Left lung (tissue), 10 donors: Measurements from ENCODE around the gene CKB. TPM values are rescaled to one million over a fixed set of nuclear protein-coding genes. Genes with fewer than 3 reads are reported as not detected.

Experiments
- ATAC-seq: fragments of 200-7000 bp; cut with Tn5 transposase; one replicate; pipeline ENCODE4 v1.9.1; 2020; ENCODE audit warnings: moderate library complexity
- DNase-seq, 4 donors: peaks; one replicate each; pipeline ENCODE4 v3.0.0-alpha.2; 2013 to 2020
- H3K27ac ChIP-seq, 2 donors: fragments of 200-600 bp; sonication (generic) in 1 of 2; one replicate each; pipeline versions ENCODE4 v1.5.0 to v1.8.0; 2020 to 2021
- H3K27me3 ChIP-seq, 2 donors: fragments of 200-600 bp; sonication (generic) in 1 of 2; one replicate each; pipeline versions ENCODE4 v1.5.0 to v1.8.0; 2020 to 2021
- H3K36me3 ChIP-seq, 2 donors: fragments of 200-600 bp; sonication (generic) in 1 of 2; one replicate each; pipeline versions ENCODE4 v1.5.0 to v1.8.0; 2020 to 2021
- H3K4me1 ChIP-seq, 2 donors: fragments of 200-600 bp; one replicate each; pipeline ENCODE4 v1.8.0; 2021
- H3K4me3 ChIP-seq, 2 donors: fragments of 200-600 bp; sonication (generic) in 1 of 2; one replicate each; pipeline versions ENCODE4 v1.5.0 to v1.8.0; 2020 to 2021; ENCODE audit warnings: mild to moderate bottlenecking in 1 of 2
- H3K9me3 ChIP-seq, 2 donors: fragments of 200-600 bp; sonication (generic) in 1 of 2; one replicate each; pipeline versions ENCODE4 v1.5.0 to v1.8.0; 2020 to 2021
- intact Hi-C, 2 donors: fragments of 100-400 bp; cut with DNase I; formaldehyde crosslinking; loops; one replicate each; pipeline versions ENCODE4 v1.11.2 to v1.14.2; 2022
- polyA plus RNA-seq, 6 donors: library from polyadenylated mRNA; unstranded; fragments of 120-200 nt; gene quantifications; one replicate each; pipeline ENCODE4 v1.2.1, GENCODE V29; 2013; ENCODE audit not compliant: insufficient read length in 6 of 6
- total RNA-seq, 2 donors: library from RNA; stranded (reverse); fragmentation: NEBNext Ultra II Directional; extraction: Animal tissue kit (Norgen Biotek cat#: 25700); gene quantifications; one replicate each; pipeline ENCODE4 v1.2.1, GENCODE V29; 2021
- TF ChIP-seq, protein P1 (sequence below), 2 donors: fragments of 200-600 bp; sonication (generic) in 1 of 2; IDR thresholded peaks; one replicate each; pipeline versions ENCODE4 v1.5.0 to v1.8.0; 2021; ENCODE audit warnings: antibody characterized with exemption in 2 of 2
- donor health status: DM: no; HTN: yes; CAD: no.
- donor health status: DM: no; HTN: no; CAD: no.

Gene CKB
- total and polyA plus RNA-seq, 8 donors = 129 to 312 (median 210) TPM

DNA sequence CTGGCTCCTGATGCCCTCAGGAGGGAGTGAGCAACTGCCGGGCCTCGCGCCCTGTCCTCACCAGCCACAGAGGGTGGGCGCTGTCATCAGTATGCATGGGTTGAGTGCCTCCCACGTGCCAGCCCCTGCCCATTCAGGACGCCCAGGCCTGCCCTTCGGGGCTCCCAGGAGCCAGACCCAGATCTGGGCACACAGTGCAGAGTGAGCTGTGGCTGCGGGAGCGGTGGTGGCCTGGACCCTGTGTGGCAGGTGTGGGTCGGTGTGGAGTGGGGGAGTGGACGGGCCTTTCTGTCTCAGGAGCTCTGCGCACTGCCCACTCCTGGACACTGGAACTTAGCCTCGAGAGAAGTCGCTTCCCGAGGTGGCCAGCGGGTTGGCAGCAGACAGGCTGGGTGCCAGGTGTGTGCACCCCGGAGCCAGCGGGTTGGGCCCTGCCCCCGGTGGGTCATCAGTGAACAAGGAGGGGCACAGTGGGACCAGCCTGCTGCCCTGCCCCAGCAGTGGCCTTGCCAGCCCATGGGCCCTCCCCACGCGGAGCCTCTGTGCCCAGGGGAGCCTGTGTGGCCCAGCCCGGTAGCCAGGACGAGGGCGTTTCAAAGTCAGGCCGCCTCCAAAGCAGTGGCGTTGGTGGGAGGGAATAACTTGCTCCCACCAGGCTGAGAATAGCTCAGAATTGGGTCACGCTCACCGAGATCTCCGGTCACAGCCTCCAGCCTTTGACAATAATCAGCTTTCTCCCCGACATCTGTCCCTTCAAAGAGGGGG lies 15.8 kb upstream of the CKB start:
- Histone ChIP-seq H3K4me1 (peaks cover 18 to 40% of the 10 kb centered on the region in 2 donors), H3K27ac (no peak overlapping the region), H3K4me3 (no peak overlapping the region), H3K36me3 (peaks cover 0 to 30% of the 10 kb centered on the region in 2 donors), H3K27me3 (peaks cover 0 to 46% of the 10 kb centered on the region in 2 donors), H3K9me3 (no peaks in the 10 kb centered on the region)
- TF ChIP-seq, protein P1, sequence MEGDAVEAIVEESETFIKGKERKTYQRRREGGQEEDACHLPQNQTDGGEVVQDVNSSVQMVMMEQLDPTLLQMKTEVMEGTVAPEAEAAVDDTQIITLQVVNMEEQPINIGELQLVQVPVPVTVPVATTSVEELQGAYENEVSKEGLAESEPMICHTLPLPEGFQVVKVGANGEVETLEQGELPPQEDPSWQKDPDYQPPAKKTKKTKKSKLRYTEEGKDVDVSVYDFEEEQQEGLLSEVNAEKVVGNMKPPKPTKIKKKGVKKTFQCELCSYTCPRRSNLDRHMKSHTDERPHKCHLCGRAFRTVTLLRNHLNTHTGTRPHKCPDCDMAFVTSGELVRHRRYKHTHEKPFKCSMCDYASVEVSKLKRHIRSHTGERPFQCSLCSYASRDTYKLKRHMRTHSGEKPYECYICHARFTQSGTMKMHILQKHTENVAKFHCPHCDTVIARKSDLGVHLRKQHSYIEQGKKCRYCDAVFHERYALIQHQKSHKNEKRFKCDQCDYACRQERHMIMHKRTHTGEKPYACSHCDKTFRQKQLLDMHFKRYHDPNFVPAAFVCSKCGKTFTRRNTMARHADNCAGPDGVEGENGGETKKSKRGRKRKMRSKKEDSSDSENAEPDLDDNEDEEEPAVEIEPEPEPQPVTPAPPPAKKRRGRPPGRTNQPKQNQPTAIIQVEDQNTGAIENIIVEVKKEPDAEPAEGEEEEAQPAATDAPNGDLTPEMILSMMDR (IDR thresholded peaks at IDR 0.05) = no peak
- intact Hi-C loops = no loop called here
- ATAC-seq = no peak
- peak in 1 of 4 donors; percentile 78 for DNase-seq

DNA sequence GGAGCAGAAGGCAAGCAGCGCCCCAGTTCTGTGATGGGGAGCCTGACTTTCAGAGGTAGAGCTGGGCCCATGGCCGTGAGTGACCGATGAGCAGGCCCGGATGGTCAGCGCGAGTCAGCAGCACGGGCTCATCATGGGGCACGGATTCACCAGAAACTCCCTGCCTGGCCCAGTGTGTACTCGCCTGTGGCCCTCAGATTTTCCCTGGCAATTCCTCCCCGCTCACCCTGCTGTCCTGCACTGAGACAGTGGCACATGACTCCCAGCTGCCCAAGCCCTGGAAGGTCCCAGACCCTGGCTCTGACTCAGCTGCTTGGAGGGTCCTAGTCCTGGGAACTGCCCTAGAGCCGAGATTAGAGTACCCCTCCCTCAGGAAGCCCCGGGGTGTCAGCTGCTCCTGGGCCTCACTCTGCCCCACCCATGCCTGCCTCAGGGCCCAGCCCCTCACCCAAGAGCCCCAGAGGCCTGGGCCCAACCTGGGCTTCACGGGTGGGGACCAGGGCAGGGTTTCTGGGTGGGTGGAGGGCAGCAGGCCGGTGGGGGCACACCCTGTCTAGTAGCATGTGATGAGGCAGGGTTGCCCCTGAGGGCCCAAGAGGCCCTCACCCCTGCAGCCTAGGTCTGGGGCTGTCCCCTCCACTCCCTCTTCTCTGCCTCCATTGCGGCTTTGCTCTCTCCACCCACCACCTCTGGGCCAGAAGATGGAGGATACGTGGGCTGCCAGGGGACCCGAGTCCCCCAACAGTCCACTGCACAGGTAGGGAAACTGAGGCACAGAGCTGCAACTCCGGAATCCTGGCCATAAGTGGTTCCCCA lies 14.8 kb upstream of the CKB start:
- TF ChIP-seq, protein P1 (IDR thresholded peaks at IDR 0.05) = no peak
- DNase-seq (peak in 1 of 4 donors; percentile 51), ATAC-seq (no peak)
- H3K4me3 ChIP-seq = no peak overlapping the region
- peaks cover 0 to 41% of the 10 kb centered on the region in 2 donors for H3K27me3 ChIP-seq
- H3K4me1 ChIP-seq = peaks cover 18 to 31% of the 10 kb centered on the region in 2 donors
- H3K36me3 ChIP-seq = peaks cover 0 to 41% of the 10 kb centered on the region in 2 donors
- intact Hi-C loops = no loop called here
- H3K9me3 ChIP-seq = no peaks in the 10 kb centered on the region
- no peak overlapping the region for H3K27ac ChIP-seq

DNA sequence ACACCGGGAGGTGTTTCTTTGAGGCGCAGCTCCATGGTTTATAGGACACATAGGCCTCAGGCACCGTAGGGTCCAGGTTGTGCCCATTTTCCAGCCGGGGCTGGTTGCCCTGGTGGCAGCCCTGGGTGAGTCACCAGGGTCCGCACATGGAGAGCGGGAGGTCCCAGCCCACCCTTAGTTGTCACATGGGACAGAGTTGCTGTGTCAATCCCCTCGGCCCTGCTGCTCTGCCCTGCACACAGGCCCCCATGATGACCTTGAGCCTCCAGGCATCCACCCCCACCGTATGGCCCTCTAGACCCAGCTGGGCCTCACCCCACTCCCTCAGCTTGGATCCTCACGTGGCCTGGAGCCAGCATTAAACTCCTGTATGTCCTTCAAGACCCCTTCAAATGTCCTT lies 14.1 kb upstream of the CKB start:
- H3K4me1 ChIP-seq = peaks cover 12 to 24% of the 10 kb centered on the region in 2 donors
- ATAC-seq (no peak), DNase-seq (peak in 1 of 4 donors; percentile 41)
- H3K27ac ChIP-seq = no peak overlapping the region
- H3K36me3 ChIP-seq = peaks cover 0 to 45% of the 10 kb centered on the region in 2 donors
- H3K27me3 ChIP-seq = peaks cover 0 to 34% of the 10 kb centered on the region in 2 donors
- TF ChIP-seq, protein P1 (IDR thresholded peaks at IDR 0.05) = no peak
- no peaks in the 10 kb centered on the region for H3K9me3 ChIP-seq
- H3K4me3 ChIP-seq = no peak overlapping the region
- intact Hi-C loops = no loop called here

DNA sequence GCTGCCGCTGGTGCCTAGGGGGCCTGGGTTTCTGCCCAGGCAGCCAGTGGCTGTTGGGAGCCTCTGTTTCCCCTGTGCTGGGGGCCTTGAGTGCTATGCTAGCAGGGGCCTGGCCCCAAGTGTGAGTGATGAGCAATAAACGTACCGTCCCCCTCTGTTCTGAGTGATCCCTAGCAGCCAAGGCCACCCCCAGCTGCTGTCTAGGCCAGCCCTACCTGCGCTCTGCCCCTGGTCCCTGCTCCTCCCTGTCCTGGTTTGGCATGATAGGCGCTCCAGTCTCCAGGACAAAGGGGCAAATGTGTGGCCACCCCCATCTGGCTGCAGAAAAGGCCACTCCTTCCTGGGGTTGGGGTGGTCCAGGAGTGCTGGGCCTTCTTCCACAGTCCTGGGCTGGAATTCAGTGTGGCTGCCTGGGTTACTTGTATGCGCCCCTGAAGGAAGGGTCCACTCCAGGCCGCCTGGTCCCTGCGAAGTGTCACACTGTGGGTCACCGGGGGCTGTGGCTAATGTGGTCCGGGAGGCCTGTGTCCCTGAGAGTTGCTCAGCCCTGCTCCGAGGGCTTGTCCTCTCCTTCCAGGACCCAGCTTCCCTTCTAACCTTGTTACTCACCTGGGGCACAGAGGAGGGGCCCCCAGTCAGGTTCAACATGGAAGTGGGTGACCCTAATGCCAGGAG lies 13.4 kb upstream of the CKB start:
- H3K9me3 ChIP-seq = no peaks in the 10 kb centered on the region
- TF ChIP-seq, protein P1 (IDR thresholded peaks at IDR 0.05) = no peak
- DNase-seq = peak in 1 of 4 donors; percentile 63
- peaks cover 0 to 27% of the 10 kb centered on the region in 2 donors for H3K27me3 ChIP-seq
- intact Hi-C loops = no loop called here
- no peak for ATAC-seq
- no peak overlapping the region for H3K27ac ChIP-seq
- H3K36me3 ChIP-seq = peaks cover 0 to 51% of the 10 kb centered on the region in 2 donors
- H3K4me3 ChIP-seq = no peak overlapping the region
- peaks cover 9 to 24% of the 10 kb centered on the region in 2 donors for H3K4me1 ChIP-seq
